Liver (tissue), 9 donors: ENCODE measurements around the gene PPP6R3. TPM values are rescaled to one million over a fixed set of nuclear protein-coding genes. Genes with fewer than 3 reads are reported as not detected.

Experiments used
- DNase-seq: peaks from one replicate; pipeline ENCODE4 v3.0.0-alpha.2; 2017; ENCODE audit warnings: low spot score
- H3K27ac ChIP-seq, 2 donors: one replicate each; pipeline ENCODE4 v1.7.0; 2013; ENCODE audit warnings: inconsistent platforms in 2 of 2, low read length in 2 of 2, control low read depth in 1 of 2, low read depth in 1 of 2, mild to moderate bottlenecking in 1 of 2
- H3K27me3 ChIP-seq, 4 donors: one replicate each; pipeline versions ENCODE4 v1.6.1 to v1.7.0; 2013; ENCODE audit warnings: low read length in 3 of 4, inconsistent platforms in 1 of 4, mild to moderate bottlenecking in 1 of 4, moderate library complexity in 1 of 4; ENCODE audit not compliant: control insufficient read depth in 4 of 4, insufficient read depth in 4 of 4
- H3K36me3 ChIP-seq, 4 donors: one replicate each; pipeline versions ENCODE4 v1.6.1 to v1.7.0; 2013; ENCODE audit warnings: low read length in 3 of 4, mild to moderate bottlenecking in 3 of 4, low read depth in 1 of 4, moderate library complexity in 1 of 4; ENCODE audit not compliant: control insufficient read depth in 4 of 4, insufficient read depth in 3 of 4
- H3K4me1 ChIP-seq, 4 donors: one replicate each; pipeline versions ENCODE4 v1.6.1 to v1.7.0; 2013; ENCODE audit warnings: low read length in 3 of 4, mild to moderate bottlenecking in 3 of 4, moderate library complexity in 1 of 4; ENCODE audit not compliant: control insufficient read depth in 4 of 4, insufficient read depth in 4 of 4
- H3K4me3 ChIP-seq, 3 donors: one replicate each; pipeline versions ENCODE4 v1.6.1 to v1.7.0; 2013; ENCODE audit warnings: low read length in 3 of 3, control low read depth in 1 of 3, low read depth in 1 of 3, mild to moderate bottlenecking in 1 of 3
- H3K9ac ChIP-seq, 2 donors: one replicate each; pipeline ENCODE4 v1.7.0; 2013; ENCODE audit warnings: low read length in 2 of 2, mild to moderate bottlenecking in 2 of 2, moderate library complexity in 2 of 2, control low read depth in 1 of 2, low read depth in 1 of 2
- H3K9me3 ChIP-seq, 4 donors: one replicate each; pipeline versions ENCODE4 v1.6.1 to v1.7.0; 2013; ENCODE audit warnings: low read length in 3 of 4; ENCODE audit not compliant: control insufficient read depth in 4 of 4
- ATF3 ChIP-seq: IDR thresholded peaks from 2 replicates; pipeline ENCODE4 v1.6.1; 2016; ENCODE audit warnings: antibody characterized with exemption
- CTCF ChIP-seq: fragments of 150-350 bp; IDR thresholded peaks from 2 replicates; pipeline ENCODE4 v1.5.1; 2017; ENCODE audit warnings: improper control_type of control experiment, low read depth, low read length; ENCODE audit not compliant: missing input control
- EGR1 ChIP-seq, 2 donors: IDR thresholded peaks; 2 replicates each; pipeline ENCODE4 v1.6.1; 2016 to 2018; ENCODE audit warnings: antibody characterized with exemption in 2 of 2, low read depth in 2 of 2
- FOXA1 ChIP-seq: IDR thresholded peaks from 2 replicates; pipeline ENCODE4 v1.6.1; 2016; ENCODE audit warnings: antibody characterized with exemption
- FOXA2 ChIP-seq: IDR thresholded peaks from 2 replicates; pipeline ENCODE4 v1.6.1; 2016; ENCODE audit warnings: antibody characterized with exemption
- GABPA ChIP-seq, 2 donors: IDR thresholded peaks in 1 of 2; conservative IDR thresholded peaks in 1 of 2; 2 replicates each; pipeline ENCODE4 v1.6.1; 2016; ENCODE audit warnings: antibody characterized with exemption in 2 of 2, mild to moderate bottlenecking in 1 of 2, moderate library complexity in 1 of 2
- HNF4A ChIP-seq, 2 donors: conservative IDR thresholded peaks; 2 replicates each; pipeline ENCODE4 v1.6.1; 2016; ENCODE audit warnings: antibody characterized with exemption in 2 of 2, mild to moderate bottlenecking in 2 of 2
- HNF4G ChIP-seq: IDR thresholded peaks from 2 replicates; pipeline ENCODE4 v1.6.1; 2016; ENCODE audit warnings: antibody characterized with exemption
- JUND ChIP-seq, 2 donors: IDR thresholded peaks; 2 replicates each; pipeline ENCODE4 v1.6.1; 2016; ENCODE audit warnings: antibody characterized with exemption in 2 of 2
- MAX ChIP-seq: IDR thresholded peaks from 2 replicates; pipeline ENCODE4 v1.6.1; 2016; ENCODE audit warnings: antibody characterized with exemption
- NR2F2 ChIP-seq: IDR thresholded peaks from 2 replicates; pipeline ENCODE4 v1.6.1; 2016; ENCODE audit warnings: antibody characterized with exemption
- RAD21 ChIP-seq, 2 donors: IDR thresholded peaks; 2 replicates each; pipeline ENCODE4 v1.6.1; 2016; ENCODE audit warnings: antibody characterized with exemption in 2 of 2, mild to moderate bottlenecking in 2 of 2
- RXRA ChIP-seq, 2 donors: IDR thresholded peaks; 2 replicates each; pipeline ENCODE4 v1.6.1; 2017 to 2018; ENCODE audit warnings: antibody characterized with exemption in 2 of 2, mild to moderate bottlenecking in 1 of 2
- SP1 ChIP-seq: IDR thresholded peaks from 2 replicates; pipeline ENCODE4 v1.6.1; 2018; ENCODE audit warnings: antibody characterized with exemption, mild to moderate bottlenecking
- TAF1 ChIP-seq: conservative IDR thresholded peaks from 2 replicates; pipeline ENCODE4 v1.6.1; 2016; ENCODE audit warnings: antibody characterized with exemption, mild to moderate bottlenecking
- YY1 ChIP-seq: IDR thresholded peaks from 2 replicates; pipeline ENCODE4 v1.6.1; 2016; ENCODE audit warnings: antibody characterized with exemption, mild to moderate bottlenecking
- ZBTB33 ChIP-seq: IDR thresholded peaks from 2 replicates; pipeline ENCODE4 v1.6.1; 2016; ENCODE audit warnings: antibody characterized with exemption
- WGBS: extraction: QIAGEN DNeasy Blood & Tissue Kit; methylation state at CpG from one replicate; pipeline ENCODE4 v1.1.7; 2013; 5-methylcytosine and 5-hydroxymethylcytosine counted together
- polyA plus RNA-seq, 2 donors: library from polyadenylated mRNA; stranded (reverse) in 1 of 2; unstranded in 1 of 2; fragments of 200-250 nt in 1 of 2; fragments of >200 nt in 1 of 2; fragmentation: Nextera tagmentation in 1 of 2; extraction: Ambion mirVana in 1 of 2; gene quantifications; one replicate each; pipeline versions ENCODE4 v1.2.1 to v1.2.3, GENCODE V29; 2013 to 2015
- total RNA-seq, 2 donors: library from RNA; depleted of rRNA; stranded (reverse); fragments of >200 nt; gene quantifications; one replicate each; pipeline ENCODE4 v1.2.3, GENCODE V29; 2014
- TF ChIP-seq, protein P1 (sequence below): IDR thresholded peaks from 2 replicates; pipeline ENCODE4 v1.6.1; 2016; ENCODE audit warnings: antibody characterized with exemption, mild to moderate bottlenecking
- donor health status: healthy.
- donor health status: healthy.
- donor health status: healthy.
- donor health status: healthy.
- donor health status: healthy.

PPP6R3 gene
- total and polyA plus RNA-seq, 4 donors, result 12.3 to 101 (median 58.1) TPM

- Histone ChIP-seq H3K4me3 (no peak overlapping the region), H3K36me3 (peaks cover 1 to 18% (median 15%) of the 10 kb centered on the region in 4 donors), H3K9me3 (no peaks in the 10 kb centered on the region), H3K27me3 (no peaks in the 10 kb centered on the region), H3K4me1 (peaks cover 0 to 6% (median 3%) of the 10 kb centered on the region in 4 donors), H3K9ac (no peak overlapping the region), H3K27ac (no peak overlapping the region)
- DNase-seq, result no peak
- TF ChIP-seq FOXA2, result no peak
- TF ChIP-seq HNF4A (conservative IDR thresholded peaks at IDR 0.05), result no peak
- no peak for TF ChIP-seq GABPA (IDR thresholded peaks at IDR 0.05 in 1 of 2, conservative IDR thresholded peaks at IDR 0.05 in 1 of 2)
- TF ChIP-seq MAX, result no peak
- no peak for TF ChIP-seq YY1
- no peak for TF ChIP-seq JUND (IDR thresholded peaks at IDR 0.05)
- 98% methylated on average over 4 of the region's 4 CpGs for WGBS
Observed at GRCh38 chr11:68531129-68531693, 70.7 kb downstream of the PPP6R3 start.

GRCh38 chr11:68532727-68533369 is 72.3 kb downstream of the PPP6R3 start:
- H3K36me3 ChIP-seq, result peaks cover 0 to 10% (median 6%) of the 10 kb centered on the region in 4 donors
- H3K27ac ChIP-seq, result peak overlapping the region in 1 of 2 donors; percentile 31
- no peak overlapping the region for H3K9ac ChIP-seq
- WGBS, result 67% methylated on average over 5 of the region's 5 CpGs
- no peak overlapping the region for H3K4me3 ChIP-seq
- TF ChIP-seq JUND (IDR thresholded peaks at IDR 0.05) (peak; percentile 34 to 44), YY1 (peak; percentile 76), HNF4G (peak; percentile 39), FOXA1 (no peak), TAF1 (no peak), GABPA (IDR thresholded peaks at IDR 0.05 in 1 of 2, conservative IDR thresholded peaks at IDR 0.05 in 1 of 2) (no peak), FOXA2 (no peak), SP1 (no peak), ATF3 (no peak), MAX (no peak), HNF4A (conservative IDR thresholded peaks at IDR 0.05) (peak; percentile 63 to 72), CTCF (no peak), RAD21 (IDR thresholded peaks at IDR 0.05) (no peak), EGR1 (IDR thresholded peaks at IDR 0.05; ENCODE audit: low read depth in 2 of 2) (no peak), NR2F2 (no peak), ZBTB33 (no peak), RXRA (IDR thresholded peaks at IDR 0.05) (peak in 1 of 2 donors; percentile 30)
- TF ChIP-seq, protein P1, sequence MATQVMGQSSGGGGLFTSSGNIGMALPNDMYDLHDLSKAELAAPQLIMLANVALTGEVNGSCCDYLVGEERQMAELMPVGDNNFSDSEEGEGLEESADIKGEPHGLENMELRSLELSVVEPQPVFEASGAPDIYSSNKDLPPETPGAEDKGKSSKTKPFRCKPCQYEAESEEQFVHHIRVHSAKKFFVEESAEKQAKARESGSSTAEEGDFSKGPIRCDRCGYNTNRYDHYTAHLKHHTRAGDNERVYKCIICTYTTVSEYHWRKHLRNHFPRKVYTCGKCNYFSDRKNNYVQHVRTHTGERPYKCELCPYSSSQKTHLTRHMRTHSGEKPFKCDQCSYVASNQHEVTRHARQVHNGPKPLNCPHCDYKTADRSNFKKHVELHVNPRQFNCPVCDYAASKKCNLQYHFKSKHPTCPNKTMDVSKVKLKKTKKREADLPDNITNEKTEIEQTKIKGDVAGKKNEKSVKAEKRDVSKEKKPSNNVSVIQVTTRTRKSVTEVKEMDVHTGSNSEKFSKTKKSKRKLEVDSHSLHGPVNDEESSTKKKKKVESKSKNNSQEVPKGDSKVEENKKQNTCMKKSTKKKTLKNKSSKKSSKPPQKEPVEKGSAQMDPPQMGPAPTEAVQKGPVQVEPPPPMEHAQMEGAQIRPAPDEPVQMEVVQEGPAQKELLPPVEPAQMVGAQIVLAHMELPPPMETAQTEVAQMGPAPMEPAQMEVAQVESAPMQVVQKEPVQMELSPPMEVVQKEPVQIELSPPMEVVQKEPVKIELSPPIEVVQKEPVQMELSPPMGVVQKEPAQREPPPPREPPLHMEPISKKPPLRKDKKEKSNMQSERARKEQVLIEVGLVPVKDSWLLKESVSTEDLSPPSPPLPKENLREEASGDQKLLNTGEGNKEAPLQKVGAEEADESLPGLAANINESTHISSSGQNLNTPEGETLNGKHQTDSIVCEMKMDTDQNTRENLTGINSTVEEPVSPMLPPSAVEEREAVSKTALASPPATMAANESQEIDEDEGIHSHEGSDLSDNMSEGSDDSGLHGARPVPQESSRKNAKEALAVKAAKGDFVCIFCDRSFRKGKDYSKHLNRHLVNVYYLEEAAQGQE, result no peak
- no peaks in the 10 kb centered on the region for H3K27me3 ChIP-seq
- no peaks in the 10 kb centered on the region for H3K9me3 ChIP-seq
- no peak for DNase-seq
- peaks cover 0 to 6% (median 3%) of the 10 kb centered on the region in 4 donors for H3K4me1 ChIP-seq
